Fibroblast of skin of left biceps (primary cell): ENCODE results near the gene NR3C2.
"Not testable (repeated sequence)": the region's sequence is repeated elsewhere in the genome, so short reads cannot be mapped to it uniquely, and the experiment has no call there.

Experiments
- DNase-seq, 2 experiments: peaks; one replicate each; pipeline ENCODE4 v3.0.0-alpha.2; 2013; ENCODE audit warnings: low read depth in 2 of 2

The NR3C2 gene

DNA sequence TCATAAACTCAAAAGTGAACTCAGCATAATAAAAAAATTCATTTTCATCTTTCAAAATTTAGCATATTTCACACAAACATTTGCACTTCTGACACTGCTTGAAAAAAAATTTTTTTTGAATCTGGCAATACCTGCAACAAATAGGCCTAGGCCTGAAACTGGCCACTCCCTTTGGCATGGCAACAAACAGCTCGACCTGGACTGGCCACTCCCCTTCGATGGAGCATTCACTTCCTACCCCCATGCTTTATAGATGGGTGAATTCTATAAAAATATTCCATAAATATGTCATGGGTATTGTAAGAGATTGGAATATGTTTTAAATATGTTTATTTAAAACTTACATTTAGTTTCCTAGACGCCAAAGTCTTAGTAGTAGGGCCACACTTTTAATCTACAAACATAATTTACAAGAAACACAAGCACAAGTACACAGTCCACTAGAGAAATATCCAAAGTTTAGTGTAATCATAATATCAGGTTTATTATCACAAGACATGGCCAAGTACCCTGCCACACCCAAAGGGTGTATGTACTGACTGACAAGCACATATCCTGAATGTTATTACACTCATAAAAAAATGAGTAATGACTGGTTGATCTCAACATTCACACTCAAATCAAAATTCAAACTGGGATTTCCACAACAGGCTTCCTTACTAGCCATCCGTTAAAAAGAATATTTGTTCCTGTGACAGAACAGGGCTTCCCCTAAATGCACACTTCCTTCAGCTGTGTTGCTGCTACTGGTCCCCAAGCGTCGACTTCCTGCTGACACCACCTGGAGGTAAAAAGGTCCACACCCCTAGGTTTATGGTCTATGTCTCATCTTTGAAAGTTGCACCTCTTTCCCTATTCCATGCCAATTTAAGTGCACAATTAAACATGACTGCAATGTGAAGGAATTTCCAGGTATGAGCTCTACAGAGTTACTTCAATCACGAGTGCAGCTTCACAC, 271.5 kb downstream of the NR3C2 start:
- no peak for DNase-seq

DNA sequence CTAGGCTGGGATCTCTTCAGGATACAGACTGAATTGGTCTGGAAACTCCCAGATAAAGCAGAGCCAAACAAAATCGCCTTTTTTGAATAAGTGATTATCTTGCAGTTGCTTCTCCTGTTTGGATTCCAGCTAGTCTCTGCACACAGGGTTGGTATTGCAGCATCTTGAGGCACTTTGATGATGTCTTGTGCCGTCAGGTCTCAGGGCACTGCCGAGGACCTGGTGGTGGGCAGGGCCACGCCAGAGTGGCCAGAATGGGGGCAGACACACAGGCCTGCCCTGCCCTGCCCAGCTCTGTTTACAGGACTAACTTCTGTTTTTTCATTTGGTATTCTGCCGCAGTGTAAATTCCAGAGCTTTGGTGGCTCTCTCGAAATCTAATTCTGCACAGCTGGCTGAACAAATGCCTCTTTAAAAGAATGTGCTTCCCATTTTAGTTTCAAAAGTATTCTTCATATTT, 276.1 kb downstream of the NR3C2 start:
- peak; percentile 3 to 13 for DNase-seq

DNA sequence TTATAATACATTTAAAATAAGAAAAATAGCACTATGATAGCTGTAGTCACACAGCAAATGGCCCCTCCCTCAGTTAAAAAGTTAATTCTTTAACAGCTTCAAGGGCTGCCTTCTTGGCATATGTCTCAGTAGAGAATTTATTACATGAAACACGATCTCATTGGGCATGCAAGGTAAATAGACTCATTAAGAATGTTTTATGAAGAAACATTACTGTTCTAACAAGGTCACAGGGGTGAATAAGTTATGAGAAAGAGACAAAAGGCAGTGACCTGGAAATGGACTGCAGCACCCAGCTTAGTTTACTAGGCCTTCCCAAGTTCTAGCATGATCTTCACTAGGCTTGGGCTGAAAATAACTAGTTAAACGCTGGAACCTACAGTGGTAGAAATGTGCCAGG, 277.7 kb downstream of the NR3C2 start:
- DNase-seq: no peak

DNA sequence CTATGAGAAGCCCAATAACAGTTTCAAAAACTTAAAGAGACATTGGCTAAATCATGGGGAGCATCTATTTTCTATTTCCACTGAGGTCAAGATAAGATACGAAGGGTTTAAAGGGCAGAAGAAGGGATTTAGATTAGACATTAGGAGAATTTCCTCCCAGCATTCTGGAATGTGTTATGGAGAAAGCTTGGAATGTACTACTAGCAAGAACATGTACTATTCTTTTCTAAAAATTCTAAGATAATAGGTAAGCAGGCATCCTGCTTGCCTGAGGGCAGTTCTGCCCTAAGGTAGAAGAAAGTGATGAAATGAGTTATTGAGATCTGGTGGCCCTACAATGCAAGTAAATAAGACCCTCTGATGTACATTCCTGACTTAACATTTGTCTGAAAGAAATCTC, 279.2 kb downstream of the NR3C2 start:
- DNase-seq: no peak

DNA sequence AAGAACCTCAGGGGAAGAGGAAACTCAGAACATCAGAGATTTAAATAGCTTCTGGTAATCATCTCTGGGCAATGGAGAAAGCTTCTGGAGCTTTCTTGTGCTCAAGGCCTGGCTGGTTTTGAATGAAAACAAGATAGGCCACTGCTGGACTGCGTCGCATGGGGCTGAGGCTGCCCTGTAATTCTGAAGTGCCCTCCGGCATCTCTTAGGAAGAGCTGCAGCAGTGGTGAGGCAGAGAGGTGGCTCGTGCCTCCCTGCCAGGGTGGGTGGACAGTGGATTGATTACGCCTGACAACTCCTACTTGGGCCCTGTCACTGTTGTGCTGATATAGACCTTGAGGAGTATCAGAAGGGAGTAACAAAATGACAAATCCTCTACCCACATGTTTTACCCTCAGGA, 279.7 kb downstream of the NR3C2 start:
- DNase-seq: no peak

DNA sequence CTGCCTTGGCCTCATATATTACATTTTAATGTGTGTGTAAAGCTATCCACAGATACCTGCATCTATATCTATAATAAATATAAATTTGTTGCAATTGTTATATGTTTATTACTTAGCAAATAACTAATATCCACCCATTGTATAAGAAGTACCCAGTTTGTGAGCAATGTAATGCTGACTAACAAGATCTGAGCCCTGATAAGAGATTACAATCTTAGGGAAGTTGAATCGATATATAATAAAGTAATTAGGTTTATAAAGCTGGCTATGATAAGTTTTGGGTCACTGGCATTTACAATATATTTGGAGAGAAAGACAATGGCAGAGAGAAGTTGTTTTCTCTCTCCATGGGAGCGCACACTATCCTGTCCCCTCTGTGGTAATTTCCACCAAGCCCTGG, 280.6 kb downstream of the NR3C2 start:
- no peak for DNase-seq

DNA sequence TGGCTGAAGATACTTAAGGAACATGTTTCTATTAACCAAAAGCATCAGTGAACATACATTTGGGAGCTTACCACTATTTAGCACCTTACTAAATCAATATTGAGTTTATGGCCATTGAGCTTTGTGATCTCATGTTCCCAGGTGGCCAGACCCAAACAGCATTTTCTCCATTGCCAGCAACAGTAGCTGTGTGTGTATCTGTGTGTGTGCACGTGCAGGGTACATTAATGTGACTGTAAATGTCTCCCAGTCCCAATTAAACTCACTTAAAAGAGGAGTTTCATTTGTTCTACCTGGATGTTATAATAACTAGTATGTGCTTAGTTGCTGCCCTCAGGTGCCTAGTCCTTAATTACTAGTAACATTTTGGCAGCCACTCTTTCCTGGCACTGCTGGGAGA, 282.4 kb downstream of the NR3C2 start:
- no peak for DNase-seq

DNA sequence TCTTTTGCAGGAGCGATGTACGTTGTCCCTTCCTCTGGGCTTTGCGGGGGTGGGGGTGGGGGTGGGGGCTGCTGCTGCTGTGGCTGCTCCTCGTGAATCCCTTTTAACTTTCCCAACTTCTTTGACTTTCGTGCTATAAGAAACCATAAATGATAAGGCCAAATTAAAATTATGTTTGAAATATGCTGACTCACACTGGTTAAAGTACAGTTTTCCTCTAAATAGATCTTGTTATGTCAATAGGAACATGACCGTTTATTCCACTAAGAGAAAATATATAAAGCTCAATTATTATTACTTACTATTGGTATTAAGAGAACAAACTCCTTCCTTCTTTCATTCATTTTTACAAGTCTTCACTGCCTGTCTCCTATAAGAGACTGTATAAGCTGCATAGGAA, 287.4 kb downstream of the NR3C2 start:
- no peak for DNase-seq

DNA sequence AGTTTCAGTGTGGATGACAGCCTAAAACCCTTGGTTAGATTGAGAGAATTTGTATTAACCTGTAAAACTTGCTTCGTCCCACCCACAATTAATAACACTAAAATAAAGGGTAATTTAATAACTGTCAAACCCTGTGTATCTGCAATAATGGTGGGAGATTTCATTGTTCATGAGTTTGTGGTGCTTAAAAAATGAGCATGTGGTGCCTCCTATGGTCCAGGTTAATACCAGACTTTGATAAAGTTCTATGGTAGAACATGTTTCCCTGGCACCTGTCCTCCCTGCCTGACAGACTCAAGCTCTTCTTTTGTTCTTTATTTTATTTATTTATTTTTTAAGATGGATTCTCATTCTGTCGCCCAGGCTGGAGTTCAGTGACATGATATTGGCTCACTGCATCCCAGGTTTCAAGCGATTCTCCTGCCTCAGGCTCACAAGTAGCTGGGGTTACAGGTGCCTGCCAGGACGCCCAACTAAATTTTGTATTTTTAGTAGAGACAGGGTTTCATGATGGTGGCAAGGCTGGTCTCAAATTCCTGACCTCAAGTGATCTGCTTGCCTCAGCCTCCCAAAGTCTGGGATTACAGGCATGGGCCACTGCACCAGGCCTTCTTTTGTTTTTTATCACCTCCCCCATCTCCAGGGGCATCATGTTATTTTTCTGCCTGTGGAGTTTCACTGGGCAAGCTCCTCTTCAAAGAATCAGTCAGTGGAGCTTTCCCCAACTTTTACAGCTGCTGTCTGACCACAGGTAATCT, 289.2 kb downstream of the NR3C2 start:
- no peak for DNase-seq

DNA sequence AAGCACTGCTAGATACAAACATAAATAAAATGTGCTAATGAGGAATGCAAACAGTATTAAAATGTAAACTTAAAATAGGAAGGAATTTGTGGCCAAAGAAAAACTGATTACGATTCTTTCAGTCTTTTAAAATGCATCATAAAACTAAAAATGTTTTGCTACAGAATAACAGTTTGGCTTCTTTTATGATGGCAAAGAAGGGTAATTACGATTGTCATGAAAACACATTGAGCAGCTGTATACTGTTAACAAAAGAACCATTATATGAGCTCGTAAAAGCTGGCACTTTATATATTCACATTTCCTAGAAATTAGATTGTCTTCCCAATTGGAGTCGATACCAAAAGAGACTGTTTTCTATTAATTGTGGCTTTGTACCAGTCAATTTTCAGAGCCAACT, 290.4 kb downstream of the NR3C2 start:
- DNase-seq: no peak

DNA sequence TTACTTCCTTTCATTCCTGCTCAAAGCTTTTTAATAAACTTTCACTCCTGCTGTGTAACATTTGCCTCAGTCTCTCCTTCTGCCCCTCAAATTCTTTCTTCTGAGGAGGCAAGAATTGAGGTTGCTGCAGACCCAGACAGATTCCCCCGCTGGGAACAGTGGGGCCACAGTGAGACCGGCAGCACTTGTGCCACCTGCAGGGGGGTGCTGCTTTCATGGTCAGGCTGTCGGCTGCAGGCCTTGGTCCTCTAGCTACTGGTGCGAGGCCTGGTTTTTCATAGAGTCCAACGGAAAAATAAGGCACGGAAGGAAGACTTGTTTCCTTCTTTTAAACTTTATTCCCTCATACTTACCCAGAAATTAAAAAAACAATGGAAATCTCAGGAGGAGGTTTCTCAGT, 296.7 kb downstream of the NR3C2 start:
- DNase-seq: no peak

DNA sequence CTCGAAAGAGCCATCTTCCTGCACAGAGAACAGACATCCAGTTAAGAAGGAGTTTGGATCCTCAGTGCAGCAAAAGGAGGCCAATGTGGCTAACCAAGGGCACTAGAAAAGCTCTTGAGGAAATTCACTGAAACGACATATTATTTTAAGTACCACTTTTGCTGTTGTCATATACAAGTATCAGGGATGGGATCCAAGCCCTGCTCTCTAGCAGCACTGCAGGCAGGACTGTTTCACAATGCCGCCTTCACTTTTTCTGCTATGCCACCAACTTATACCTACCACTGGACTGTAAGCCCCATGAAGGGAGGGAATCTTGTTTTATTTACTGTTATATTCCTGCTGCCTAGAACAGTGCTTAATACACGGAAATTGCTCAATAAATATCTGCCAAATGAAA, 299.0 kb downstream of the NR3C2 start:
- DNase-seq: no peak

DNA sequence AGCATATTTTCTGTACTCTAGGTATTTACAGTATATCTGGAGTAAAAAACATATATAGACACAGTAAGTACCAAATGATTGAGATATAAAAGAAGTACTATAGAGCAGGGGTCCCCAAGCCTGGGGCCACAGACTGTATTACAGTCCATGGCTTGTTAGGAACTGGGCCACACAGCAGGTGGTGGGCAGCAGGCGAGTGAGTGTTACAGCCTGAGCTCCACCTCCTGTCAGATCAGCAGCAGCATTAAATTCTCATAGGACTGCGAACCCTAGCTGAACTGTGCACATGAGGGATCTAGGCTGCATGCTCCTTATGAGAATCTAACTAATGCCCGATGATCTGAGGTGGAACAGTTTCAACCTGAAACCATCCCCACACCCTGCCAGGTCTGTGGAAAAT, 300.7 kb downstream of the NR3C2 start:
- no peak for DNase-seq

DNA sequence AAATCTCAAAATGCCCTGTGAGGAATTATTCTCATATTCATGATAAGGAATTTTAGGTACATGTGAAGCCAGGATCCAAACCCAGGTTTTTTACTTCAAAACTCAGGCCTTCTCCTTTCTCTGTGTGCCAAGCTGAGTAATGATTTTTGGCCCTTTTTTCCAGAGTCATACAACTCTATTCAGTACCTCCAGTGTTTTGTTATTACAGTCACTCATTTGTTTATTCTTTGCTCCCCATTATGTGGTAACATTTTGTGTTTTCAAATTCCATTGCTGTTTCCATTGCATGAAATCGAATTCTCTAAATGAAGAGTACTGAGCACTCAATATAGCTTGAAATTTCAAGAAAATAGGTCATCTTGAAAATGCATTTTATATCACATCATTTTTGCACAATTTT, 315.4 kb downstream of the NR3C2 start:
- no peak for DNase-seq

DNA sequence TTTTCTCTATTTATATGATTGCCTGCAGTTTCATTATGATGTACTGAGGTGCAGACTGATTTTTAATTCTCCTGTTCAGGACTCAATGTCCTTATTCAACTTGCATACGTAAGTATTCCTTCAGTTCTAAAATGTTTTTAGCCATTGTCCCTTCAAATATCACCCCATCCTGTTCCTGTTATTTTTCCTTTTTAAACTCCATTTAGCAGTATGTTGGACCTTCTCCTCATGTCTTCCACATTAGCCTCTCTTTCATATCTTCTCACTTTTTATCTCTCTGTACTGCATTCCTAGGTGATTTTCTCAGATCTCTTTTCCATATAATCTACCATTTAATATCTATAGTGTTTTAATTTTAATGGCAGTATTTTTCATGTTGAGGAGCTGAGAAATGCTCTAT, 317.7 kb downstream of the NR3C2 start:
- no peak for DNase-seq

DNA sequence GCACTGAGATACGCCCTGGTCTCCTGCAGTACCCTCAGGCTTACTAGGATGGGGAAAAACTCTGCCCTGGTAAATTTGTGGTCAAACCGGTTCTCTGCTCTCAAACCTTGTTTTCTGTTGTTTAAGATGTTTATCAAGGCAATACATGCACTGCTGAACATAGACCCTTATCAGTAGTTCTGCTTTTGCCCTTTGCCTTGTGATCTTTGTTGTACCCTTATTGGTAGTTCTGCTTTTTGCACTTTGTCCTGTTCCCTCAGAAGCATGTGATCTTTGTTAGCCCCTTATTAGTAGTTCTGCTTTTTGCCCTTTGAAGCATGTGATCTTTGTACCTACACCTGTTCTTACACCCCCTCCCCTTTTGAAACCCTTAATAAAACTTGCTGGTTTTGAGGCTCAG, 319.1 kb downstream of the NR3C2 start:
- DNase-seq: not testable (repeated sequence)

DNA sequence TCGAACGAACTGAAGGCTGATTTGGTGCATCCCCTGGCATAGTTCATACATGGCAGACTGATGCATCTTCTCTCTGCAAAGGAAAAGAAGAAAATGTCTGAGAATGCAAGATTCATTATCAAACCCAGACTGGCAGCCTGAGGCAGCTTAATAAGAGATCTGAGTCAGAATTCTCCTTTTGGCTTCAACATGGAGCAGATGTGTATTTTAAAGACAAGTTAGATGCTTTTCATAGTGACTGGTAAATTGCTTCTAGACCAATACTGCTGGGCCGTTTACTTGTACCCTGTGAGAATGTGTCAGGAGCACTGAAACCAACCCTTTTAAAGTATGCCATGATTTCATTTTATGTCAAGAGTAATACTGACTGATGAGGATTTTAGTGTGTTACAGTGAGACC, 322.0 kb downstream of the NR3C2 start:
- no peak for DNase-seq

DNA sequence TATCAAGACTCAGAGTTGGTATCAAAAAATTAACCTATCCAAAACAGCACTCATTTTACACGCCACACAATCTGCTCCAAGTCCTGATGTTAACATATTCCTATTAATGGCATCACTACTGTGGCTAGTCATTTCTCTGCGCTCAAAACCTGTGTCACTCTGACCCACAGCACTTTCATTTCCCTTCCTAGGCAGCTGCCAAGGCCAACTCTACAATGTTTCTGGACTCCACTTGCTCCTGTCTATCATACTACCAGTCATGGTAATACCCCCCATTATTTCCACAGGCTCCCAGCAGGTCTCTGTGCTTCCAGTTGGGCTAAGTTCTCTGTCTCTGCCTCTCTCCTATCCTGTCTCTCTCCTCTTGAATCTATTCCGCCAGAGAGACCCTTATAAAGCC, 323.6 kb downstream of the NR3C2 start:
- no peak for DNase-seq

DNA sequence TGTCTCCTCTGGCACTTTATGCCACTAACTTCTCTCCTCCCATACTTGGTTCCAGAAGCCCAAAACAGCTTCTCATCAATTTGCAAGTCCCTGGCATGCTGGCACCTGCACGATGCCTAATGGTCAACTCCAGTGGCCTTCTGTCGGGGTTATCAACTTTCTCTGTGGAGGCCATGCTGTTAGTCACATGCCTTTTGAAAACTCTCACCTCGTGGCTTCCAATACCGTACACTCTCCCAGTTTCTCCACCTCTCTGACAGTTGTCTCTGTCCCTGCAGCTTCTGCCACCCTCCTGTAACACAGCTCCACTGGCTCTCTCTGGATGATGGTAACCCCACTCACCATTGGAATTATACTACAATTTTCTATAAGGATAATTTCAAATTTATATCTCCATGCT, 324.0 kb downstream of the NR3C2 start:
- DNase-seq: no peak

DNA sequence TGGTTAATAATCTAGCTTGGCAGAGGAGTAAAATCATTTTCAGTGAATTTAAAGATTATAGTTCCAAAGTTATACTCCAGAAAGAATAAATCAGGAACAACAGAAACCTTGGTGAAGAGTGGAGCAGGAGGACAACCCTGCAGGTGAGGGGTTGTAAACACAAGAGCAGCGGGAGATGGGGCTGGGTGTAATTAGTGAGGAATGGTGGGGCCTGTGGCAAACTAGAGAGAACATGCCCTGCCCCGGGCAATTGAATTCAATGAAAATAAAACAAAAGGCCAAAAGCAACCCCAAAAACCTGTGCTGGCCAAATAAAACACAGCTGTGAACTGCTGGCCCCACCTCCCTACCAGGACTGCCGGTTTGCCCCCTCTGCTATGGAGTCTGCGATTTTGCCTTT, 325.2 kb downstream of the NR3C2 start:
- DNase-seq: no peak

DNA sequence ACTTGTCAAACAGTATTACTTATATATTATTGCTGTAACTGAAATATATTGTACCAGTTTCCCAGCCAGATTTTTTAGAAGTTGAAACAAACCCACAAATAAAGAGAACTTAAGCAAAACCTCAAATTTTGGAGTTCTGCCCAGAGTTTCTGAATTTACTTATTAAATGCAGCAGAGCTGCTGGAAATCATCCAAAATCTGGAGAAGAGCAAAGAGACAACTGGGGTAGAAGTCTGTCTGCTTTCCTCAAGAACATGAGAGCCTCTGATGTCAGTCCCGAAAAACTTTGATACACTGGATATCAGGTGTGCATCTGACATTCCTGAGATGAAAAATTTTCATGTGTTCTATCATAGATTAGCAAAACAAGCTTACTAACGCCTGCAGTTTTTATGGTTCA, 325.9 kb downstream of the NR3C2 start:
- DNase-seq: peak; percentile 93 to 96

DNA sequence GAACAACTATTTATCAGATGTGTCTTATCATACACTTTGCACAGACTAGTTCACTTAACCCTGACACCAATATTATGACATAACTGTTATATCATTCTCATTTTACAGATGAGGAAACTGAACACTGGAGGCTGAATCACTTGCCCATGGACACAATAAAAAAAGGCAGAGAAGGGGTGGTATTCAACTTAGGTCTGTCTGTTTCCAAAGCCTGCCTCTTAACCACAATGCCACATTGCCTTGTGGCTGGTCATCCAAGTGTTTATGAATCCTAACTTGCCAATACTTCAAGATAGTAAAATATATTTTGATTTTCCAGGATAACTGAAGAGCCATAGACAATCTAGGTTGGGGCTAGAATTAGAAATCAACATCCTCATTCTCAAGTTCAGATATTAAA, 327.8 kb downstream of the NR3C2 start:
- DNase-seq: no peak
